ENCODE data around the gene B3GALNT2. TPM values are rescaled to one million over a fixed set of nuclear protein-coding genes. Genes with fewer than 3 reads are reported as not detected.

The B3GALNT2 gene
- total and polyA plus RNA-seq, 2 donors (not counting 1 experiment from before 2014, with no cell fraction given): 5.6 to 12.2 TPM

DNA sequence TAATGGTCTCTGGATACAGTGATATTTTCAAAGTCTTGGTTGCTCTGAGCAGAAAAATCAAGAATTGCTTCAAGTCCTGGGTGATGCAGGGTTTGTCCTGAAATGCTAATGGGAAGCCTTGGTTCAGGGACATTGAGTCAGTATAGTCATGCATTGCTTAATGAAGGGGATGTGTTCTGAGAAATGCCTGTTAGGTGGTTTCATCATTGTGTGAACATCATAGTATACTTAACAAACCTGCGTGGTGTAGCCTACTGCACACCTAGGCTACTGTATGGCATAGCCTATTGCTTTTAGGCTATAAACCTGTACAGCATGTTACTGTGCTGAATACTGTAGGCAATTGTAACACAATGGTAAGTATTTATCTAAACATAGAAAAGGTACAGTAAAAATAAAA lies 100.7 kb downstream of the B3GALNT2 start:
- DNase-seq: no peak
- Mint-ChIP-seq H3K4me3 (no peak overlapping the region), H3K9me3 (ENCODE audit: insufficient read depth) (no peaks in the 10 kb centered on the region), H3K27ac (no peak overlapping the region), H3K27me3 (no peaks in the 10 kb centered on the region), H3K4me1 (no peaks in the 10 kb centered on the region)
- CTCF ChIA-PET: interaction anchor here (2.6 kb wide), 1 partner anchor 13 kb away, joined by 11 read pairs; no protein-coding TSS in a partner anchor
- Histone ChIP-seq H3K79me2 (ENCODE audit: control insufficient read depth, insufficient read depth, low read length) (peaks cover 42% of the 10 kb centered on the region), H3K4me3 (ENCODE audit: control extremely low read depth in 1 of 5, extremely low read depth in 1 of 5, insufficient read depth in 1 of 5, low read depth in 2 of 5, low read length in 4 of 5) (no peak overlapping the region), H3K4me1 (ENCODE audit: control insufficient read depth in 2 of 2, insufficient read depth in 2 of 2, low read length in 2 of 2) (no peaks in the 10 kb centered on the region), H3K36me3 (replicated peaks in 1 of 2; ENCODE audit: control extremely low read depth in 1 of 2, control insufficient read depth in 1 of 2, extremely low read depth in 1 of 2, insufficient read depth in 2 of 2, low read length in 1 of 2) (peaks cover 0 to 9% of the 10 kb centered on the region in 2 experiments), H3K27me3 (replicated peaks in 1 of 4; ENCODE audit: control extremely low read depth in 1 of 4, control insufficient read depth in 3 of 4, insufficient read depth in 4 of 4, low read length in 3 of 4) (no peaks in the 10 kb centered on the region), H3K27ac (ENCODE audit: low read length in 2 of 2) (no peak overlapping the region), H3K9ac (ENCODE audit: low read length) (no peak overlapping the region), H3K4me2 (replicated peaks; ENCODE audit: low read depth, low read length, poor library complexity, severe bottlenecking) (no peak overlapping the region), H2AFZ (ENCODE audit: insufficient read depth, low read depth, low read length, poor library complexity, severe bottlenecking) (no peak overlapping the region), H3K9me3 (ENCODE audit: control extremely low read depth in 1 of 3, control insufficient read depth in 2 of 3, insufficient read depth in 1 of 3, low read length in 2 of 3) (no peaks in the 10 kb centered on the region), H4K20me1 (ENCODE audit: control insufficient read depth, insufficient read depth, low read length, poor library complexity, severe bottlenecking) (no peaks in the 10 kb centered on the region)
- intact Hi-C loops (cut with micrococcal nuclease): no loop called here
- ATAC-seq (ENCODE audit: low read depth): no peak
- TF ChIP-seq, protein P1, sequence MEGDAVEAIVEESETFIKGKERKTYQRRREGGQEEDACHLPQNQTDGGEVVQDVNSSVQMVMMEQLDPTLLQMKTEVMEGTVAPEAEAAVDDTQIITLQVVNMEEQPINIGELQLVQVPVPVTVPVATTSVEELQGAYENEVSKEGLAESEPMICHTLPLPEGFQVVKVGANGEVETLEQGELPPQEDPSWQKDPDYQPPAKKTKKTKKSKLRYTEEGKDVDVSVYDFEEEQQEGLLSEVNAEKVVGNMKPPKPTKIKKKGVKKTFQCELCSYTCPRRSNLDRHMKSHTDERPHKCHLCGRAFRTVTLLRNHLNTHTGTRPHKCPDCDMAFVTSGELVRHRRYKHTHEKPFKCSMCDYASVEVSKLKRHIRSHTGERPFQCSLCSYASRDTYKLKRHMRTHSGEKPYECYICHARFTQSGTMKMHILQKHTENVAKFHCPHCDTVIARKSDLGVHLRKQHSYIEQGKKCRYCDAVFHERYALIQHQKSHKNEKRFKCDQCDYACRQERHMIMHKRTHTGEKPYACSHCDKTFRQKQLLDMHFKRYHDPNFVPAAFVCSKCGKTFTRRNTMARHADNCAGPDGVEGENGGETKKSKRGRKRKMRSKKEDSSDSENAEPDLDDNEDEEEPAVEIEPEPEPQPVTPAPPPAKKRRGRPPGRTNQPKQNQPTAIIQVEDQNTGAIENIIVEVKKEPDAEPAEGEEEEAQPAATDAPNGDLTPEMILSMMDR (IDR thresholded peaks at IDR 0.05): no peak
- TF ChIP-seq EZH2 (IDR thresholded peaks at IDR 0.05; ENCODE audit: borderline replicate concordance, insufficient read depth, low read depth, low read length, poor library complexity, severe bottlenecking): no peak
- no CpG with 5 or more reads among the region's 1 CpG for WGBS (ENCODE audit: insufficient coverage)
- POLR2A ChIA-PET: no interaction called here

DNA sequence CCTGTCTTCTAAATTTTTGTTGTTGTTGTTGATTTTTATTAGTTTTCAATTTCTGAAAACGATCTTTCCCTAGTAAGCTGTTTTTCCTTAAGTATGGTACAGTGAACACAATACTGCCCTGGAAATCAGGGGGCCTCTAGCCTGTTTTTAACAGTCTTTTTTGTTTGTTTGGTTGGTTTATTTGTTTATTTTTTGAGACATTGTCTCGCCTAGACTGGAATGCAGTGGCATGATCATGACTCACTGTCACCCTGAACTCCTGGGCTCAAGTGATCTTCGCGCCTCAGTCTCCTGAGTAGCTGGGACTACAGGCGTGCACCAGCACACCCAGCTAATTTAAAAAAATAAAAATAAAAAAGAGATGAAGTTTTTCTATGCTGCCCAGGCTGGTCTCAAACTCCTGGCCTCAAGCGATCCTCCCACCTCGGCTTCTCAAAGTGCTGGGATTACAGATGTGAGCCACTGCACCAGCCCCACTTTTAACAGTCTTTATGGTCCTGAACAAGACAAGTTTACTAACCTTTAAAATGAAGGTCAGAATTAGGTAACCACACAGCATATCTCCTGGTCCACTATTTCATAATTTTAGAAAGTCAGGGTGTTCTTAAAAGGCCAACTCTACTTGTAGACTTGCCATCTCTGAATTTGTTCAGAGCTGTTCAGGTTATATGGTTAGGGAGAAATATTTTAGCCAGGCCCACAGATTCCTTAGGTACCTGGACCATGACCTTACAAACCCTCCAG lies 101.6 kb downstream of the B3GALNT2 start:
- Histone ChIP-seq H3K79me2 (ENCODE audit: control insufficient read depth, insufficient read depth, low read length) (peaks cover 51% of the 10 kb centered on the region), H2AFZ (ENCODE audit: insufficient read depth, low read depth, low read length, poor library complexity, severe bottlenecking) (no peak overlapping the region), H3K4me1 (ENCODE audit: control insufficient read depth in 2 of 2, insufficient read depth in 2 of 2, low read length in 2 of 2) (no peaks in the 10 kb centered on the region), H3K4me2 (replicated peaks; ENCODE audit: low read depth, low read length, poor library complexity, severe bottlenecking) (no peak overlapping the region), H3K27ac (ENCODE audit: low read length in 2 of 2) (no peak overlapping the region), H3K9ac (ENCODE audit: low read length) (no peak overlapping the region), H3K4me3 (ENCODE audit: control extremely low read depth in 1 of 5, extremely low read depth in 1 of 5, insufficient read depth in 1 of 5, low read depth in 2 of 5, low read length in 4 of 5) (no peak overlapping the region), H3K36me3 (replicated peaks in 1 of 2; ENCODE audit: control extremely low read depth in 1 of 2, control insufficient read depth in 1 of 2, extremely low read depth in 1 of 2, insufficient read depth in 2 of 2, low read length in 1 of 2) (peaks cover 0 to 9% of the 10 kb centered on the region in 2 experiments), H3K27me3 (replicated peaks in 1 of 4; ENCODE audit: control extremely low read depth in 1 of 4, control insufficient read depth in 3 of 4, insufficient read depth in 4 of 4, low read length in 3 of 4) (no peaks in the 10 kb centered on the region), H4K20me1 (ENCODE audit: control insufficient read depth, insufficient read depth, low read length, poor library complexity, severe bottlenecking) (no peaks in the 10 kb centered on the region), H3K9me3 (ENCODE audit: control extremely low read depth in 1 of 3, control insufficient read depth in 2 of 3, insufficient read depth in 1 of 3, low read length in 2 of 3) (no peaks in the 10 kb centered on the region)
- no peaks in the 10 kb centered on the region for H3K9me3 Mint-ChIP-seq (ENCODE audit: insufficient read depth)
- ChIA-PET CTCF (no interaction called here), POLR2A (no interaction called here)
- no peak overlapping the region for H3K27ac Mint-ChIP-seq
- TF ChIP-seq, protein P1 (IDR thresholded peaks at IDR 0.05): no peak
- no peak for TF ChIP-seq EZH2 (IDR thresholded peaks at IDR 0.05; ENCODE audit: borderline replicate concordance, insufficient read depth, low read depth, low read length, poor library complexity, severe bottlenecking)
- no peak overlapping the region for H3K4me3 Mint-ChIP-seq
- DNase-seq (no peak), ATAC-seq (ENCODE audit: low read depth) (no peak)
- no peaks in the 10 kb centered on the region for H3K4me1 Mint-ChIP-seq
- WGBS (ENCODE audit: insufficient coverage): 97% methylated on average over 4 of the region's 7 CpGs
- intact Hi-C loops (cut with micrococcal nuclease): no loop called here
- H3K27me3 Mint-ChIP-seq: no peaks in the 10 kb centered on the region
